ENCODE data around the gene TIMMDC1. TPM values are rescaled to one million over a fixed set of nuclear protein-coding genes. Genes with fewer than 3 reads are reported as not detected.

The TIMMDC1 gene
- total RNA-seq, 1 experiment from 2014 or later, result 96.7 TPM

DNA sequence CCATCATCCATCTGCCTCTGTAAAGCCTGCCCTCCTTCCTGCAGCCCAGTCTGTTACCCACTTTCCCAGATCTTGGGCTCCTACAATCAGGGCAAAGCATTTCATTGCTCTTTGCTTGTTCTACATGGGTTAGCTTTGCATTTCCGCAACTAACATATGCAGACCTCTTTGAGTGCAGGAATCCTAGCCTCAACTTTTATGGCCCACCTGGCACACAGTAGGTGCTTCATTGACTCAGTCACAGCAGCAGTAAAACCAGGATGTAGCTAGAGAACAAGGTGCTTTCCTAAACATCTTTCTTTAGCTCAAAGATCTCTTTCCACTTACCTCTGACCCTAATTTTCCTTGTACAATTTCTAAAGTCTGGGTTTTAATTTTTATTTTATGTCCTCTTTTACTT lies 57.6 kb downstream of the TIMMDC1 start:
- DNase-seq (ENCODE audit: low spot score), result no peak
- Histone ChIP-seq H3K27ac (ENCODE audit: low read depth, low read length, poor library complexity, severe bottlenecking) (no peak overlapping the region), H3K27me3 (replicated peaks; ENCODE audit: insufficient read depth, low read depth, low read length, poor library complexity) (no peaks in the 10 kb centered on the region), H3K9me3 (ENCODE audit: low read depth, low read length, poor library complexity, severe bottlenecking) (no peaks in the 10 kb centered on the region), H3K36me3 (ENCODE audit: insufficient read depth, low read length, poor library complexity, severe bottlenecking) (no peaks in the 10 kb centered on the region), H3K4me3 (ENCODE audit: low read depth, low read length, poor library complexity, severe bottlenecking) (no peak overlapping the region), H3K4me1 (ENCODE audit: insufficient read depth, low read length, poor library complexity, severe bottlenecking) (no peaks in the 10 kb centered on the region)
- ChIA-PET POLR2A (ENCODE audit: low non-redundant PET) (interaction anchor here (0.7 kb wide), 1 partner anchor 22 kb away, joined by 22 read pairs; no protein-coding TSS in a partner anchor), CTCF (no interaction called here)
- BruUV-seq (replicated peaks), result no TSS peak
- intact Hi-C loops (cut with micrococcal nuclease; ENCODE audit: unreplicated experiment), result no loop called here
- TF ChIP-seq, protein P1, sequence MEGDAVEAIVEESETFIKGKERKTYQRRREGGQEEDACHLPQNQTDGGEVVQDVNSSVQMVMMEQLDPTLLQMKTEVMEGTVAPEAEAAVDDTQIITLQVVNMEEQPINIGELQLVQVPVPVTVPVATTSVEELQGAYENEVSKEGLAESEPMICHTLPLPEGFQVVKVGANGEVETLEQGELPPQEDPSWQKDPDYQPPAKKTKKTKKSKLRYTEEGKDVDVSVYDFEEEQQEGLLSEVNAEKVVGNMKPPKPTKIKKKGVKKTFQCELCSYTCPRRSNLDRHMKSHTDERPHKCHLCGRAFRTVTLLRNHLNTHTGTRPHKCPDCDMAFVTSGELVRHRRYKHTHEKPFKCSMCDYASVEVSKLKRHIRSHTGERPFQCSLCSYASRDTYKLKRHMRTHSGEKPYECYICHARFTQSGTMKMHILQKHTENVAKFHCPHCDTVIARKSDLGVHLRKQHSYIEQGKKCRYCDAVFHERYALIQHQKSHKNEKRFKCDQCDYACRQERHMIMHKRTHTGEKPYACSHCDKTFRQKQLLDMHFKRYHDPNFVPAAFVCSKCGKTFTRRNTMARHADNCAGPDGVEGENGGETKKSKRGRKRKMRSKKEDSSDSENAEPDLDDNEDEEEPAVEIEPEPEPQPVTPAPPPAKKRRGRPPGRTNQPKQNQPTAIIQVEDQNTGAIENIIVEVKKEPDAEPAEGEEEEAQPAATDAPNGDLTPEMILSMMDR (conservative IDR thresholded peaks at IDR 0.05; ENCODE audit: low read depth, low read length), result no peak
- no peak for TF ChIP-seq EZH2 (IDR thresholded peaks at IDR 0.05; ENCODE audit: borderline replicate concordance, low read depth, low read length, poor library complexity, severe bottlenecking)

DNA sequence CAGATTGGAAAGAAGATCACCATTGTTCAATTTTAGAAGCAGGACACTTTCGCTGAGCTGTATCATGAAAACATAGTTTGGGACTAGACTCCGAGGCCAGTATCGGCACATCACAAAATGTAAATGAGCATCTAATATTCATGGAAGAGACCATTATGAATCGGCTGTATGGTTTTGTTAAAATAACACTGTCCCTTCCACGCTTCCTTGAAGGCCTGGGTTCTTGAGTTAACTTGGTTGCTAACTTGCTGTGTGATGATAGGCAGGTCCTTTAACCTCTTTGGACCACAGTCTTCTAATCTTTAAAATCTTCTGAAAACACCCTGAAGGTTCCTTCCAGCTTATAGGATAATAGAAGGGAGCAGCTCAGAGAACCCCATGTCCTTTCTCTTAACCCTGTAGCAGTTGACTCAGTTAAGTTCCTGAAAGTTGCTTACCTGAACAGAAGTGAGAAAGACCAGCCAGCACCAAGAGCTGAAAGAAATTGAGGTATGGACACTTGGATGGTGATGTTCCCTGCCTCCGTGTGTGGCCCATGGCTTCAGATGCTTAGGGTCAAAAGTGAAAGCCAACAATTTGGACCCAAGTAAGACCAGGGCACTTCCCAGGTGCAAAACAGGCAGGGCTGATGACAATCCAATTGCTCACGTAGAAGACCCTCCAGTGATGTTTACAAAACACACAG lies 59.0 kb downstream of the TIMMDC1 start:
- intact Hi-C loops (cut with micrococcal nuclease; ENCODE audit: unreplicated experiment), result no loop called here
- Histone ChIP-seq H3K4me1 (ENCODE audit: insufficient read depth, low read length, poor library complexity, severe bottlenecking) (no peaks in the 10 kb centered on the region), H3K27me3 (replicated peaks; ENCODE audit: insufficient read depth, low read depth, low read length, poor library complexity) (no peaks in the 10 kb centered on the region), H3K27ac (ENCODE audit: low read depth, low read length, poor library complexity, severe bottlenecking) (no peak overlapping the region), H3K9me3 (ENCODE audit: low read depth, low read length, poor library complexity, severe bottlenecking) (no peaks in the 10 kb centered on the region), H3K36me3 (ENCODE audit: insufficient read depth, low read length, poor library complexity, severe bottlenecking) (no peaks in the 10 kb centered on the region), H3K4me3 (ENCODE audit: low read depth, low read length, poor library complexity, severe bottlenecking) (no peak overlapping the region)
- TF ChIP-seq, protein P1 (conservative IDR thresholded peaks at IDR 0.05; ENCODE audit: low read depth, low read length), result no peak
- no peak for TF ChIP-seq EZH2 (IDR thresholded peaks at IDR 0.05; ENCODE audit: borderline replicate concordance, low read depth, low read length, poor library complexity, severe bottlenecking)
- CTCF ChIA-PET, result no interaction called here
- DNase-seq (ENCODE audit: low spot score), result no peak
- no TSS peak for BruUV-seq (replicated peaks)
- POLR2A ChIA-PET (ENCODE audit: low non-redundant PET), result no interaction called here

DNA sequence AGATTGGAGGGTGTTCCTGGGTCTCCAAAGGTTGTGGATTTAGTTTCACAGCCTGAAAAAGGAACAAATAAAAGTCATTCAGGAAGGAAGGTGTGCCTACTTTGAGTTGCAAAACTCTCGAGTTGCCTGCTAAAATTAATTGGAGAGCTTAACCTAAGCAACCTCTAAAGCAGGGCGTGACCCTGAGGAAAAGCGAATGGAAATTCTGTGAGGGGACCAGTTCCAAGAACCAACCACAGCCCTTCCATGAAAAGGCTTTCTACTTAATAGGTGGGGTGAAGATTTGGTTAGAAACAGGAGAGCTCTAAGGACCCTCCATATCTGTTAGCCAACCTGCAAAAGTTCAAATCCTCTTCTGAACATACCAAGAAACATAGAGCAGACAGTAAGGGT lies 59.5 kb downstream of the TIMMDC1 start:
- H3K4me3 ChIP-seq (ENCODE audit: low read depth, low read length, poor library complexity, severe bottlenecking), result no peak overlapping the region
- no TSS peak for BruUV-seq (replicated peaks)
- no peaks in the 10 kb centered on the region for H3K27me3 ChIP-seq (replicated peaks; ENCODE audit: insufficient read depth, low read depth, low read length, poor library complexity)
- CTCF ChIA-PET, result no interaction called here
- POLR2A ChIA-PET (ENCODE audit: low non-redundant PET), result no interaction called here
- DNase-seq (ENCODE audit: low spot score), result no peak
- H3K9me3 ChIP-seq (ENCODE audit: low read depth, low read length, poor library complexity, severe bottlenecking), result no peaks in the 10 kb centered on the region
- intact Hi-C loops (cut with micrococcal nuclease; ENCODE audit: unreplicated experiment), result loop anchor here (2.0 kb wide), 1 partner anchor 283 kb away; no protein-coding TSS in a partner anchor
- H3K27ac ChIP-seq (ENCODE audit: low read depth, low read length, poor library complexity, severe bottlenecking), result no peak overlapping the region
- no peak for TF ChIP-seq EZH2 (IDR thresholded peaks at IDR 0.05; ENCODE audit: borderline replicate concordance, low read depth, low read length, poor library complexity, severe bottlenecking)
- TF ChIP-seq, protein P1 (conservative IDR thresholded peaks at IDR 0.05; ENCODE audit: low read depth, low read length), result no peak
- no peaks in the 10 kb centered on the region for H3K4me1 ChIP-seq (ENCODE audit: insufficient read depth, low read length, poor library complexity, severe bottlenecking)
- no peaks in the 10 kb centered on the region for H3K36me3 ChIP-seq (ENCODE audit: insufficient read depth, low read length, poor library complexity, severe bottlenecking)

Data from A673 (cell line).